GM21528 (cell line): ENCODE results near the gene STK39.

ENCODE experiments used
- ATAC-seq: cut with Tn5 transposase; IDR thresholded peaks from one replicate; pipeline ENCODE4 v1.9.1; 2021; ENCODE audit warnings: mild to moderate bottlenecking, moderate library complexity; ENCODE audit not compliant: unreplicated experiment, low FRiP score

STK39 gene

GRCh38 chr2:168165985-168166901 lies 81.2 kb downstream of the STK39 start:
- ATAC-seq: no peak

- no peak for ATAC-seq
Observed at GRCh38 chr2:168165397-168165796, 82.0 kb downstream of the STK39 start.

GRCh38 chr2:168160897-168161296 lies 86.5 kb downstream of the STK39 start:
- no peak for ATAC-seq

- no peak for ATAC-seq
Observed at GRCh38 chr2:168159754-168160585, 87.4 kb downstream of the STK39 start.

GRCh38 chr2:168158586-168158985 lies 88.8 kb downstream of the STK39 start:
- ATAC-seq: no peak

GRCh38 chr2:168157926-168158325 lies 89.5 kb downstream of the STK39 start:
- ATAC-seq: no peak

GRCh38 chr2:168157070-168157469 lies 90.3 kb downstream of the STK39 start:
- no peak for ATAC-seq

- no peak for ATAC-seq
Observed at GRCh38 chr2:168156661-168157060, 90.7 kb downstream of the STK39 start.

GRCh38 chr2:168155680-168156079 lies 91.7 kb downstream of the STK39 start:
- no peak for ATAC-seq

- no peak for ATAC-seq
Observed at GRCh38 chr2:168155046-168155445, 92.3 kb downstream of the STK39 start.

GRCh38 chr2:168152902-168153530 lies 94.4 kb downstream of the STK39 start:
- ATAC-seq: no peak

- no peak for ATAC-seq
Observed at GRCh38 chr2:168149986-168150385, 97.4 kb downstream of the STK39 start.

GRCh38 chr2:168149150-168149974 lies 98.0 kb downstream of the STK39 start:
- no peak for ATAC-seq

- no peak for ATAC-seq
Observed at GRCh38 chr2:168147830-168148794, 99.3 kb downstream of the STK39 start.

- no peak for ATAC-seq
Observed at GRCh38 chr2:168146892-168147810, 100.2 kb downstream of the STK39 start.

- no peak for ATAC-seq
Observed at GRCh38 chr2:168145426-168146310, 101.7 kb downstream of the STK39 start.

- ATAC-seq: no peak
Observed at GRCh38 chr2:168145011-168145410, 102.4 kb downstream of the STK39 start.
